HepG2 (cell line): ENCODE measurements around the gene CAD. TPM values are rescaled to one million over a fixed set of nuclear protein-coding genes. Genes with fewer than 3 reads are reported as not detected.

Experiments
- HMG20B ChIP-seq: conservative IDR thresholded peaks from 2 replicates; pipeline ENCODE4 v1.6.1; 2016; ENCODE audit warnings: missing genetic modification reagents, missing compliant biosample characterization
- ISL2 ChIP-seq: sonication (generic); formaldehyde crosslinking; IDR thresholded peaks from 2 replicates; pipeline ENCODE4 v1.5.0; 2020; ENCODE audit warnings: missing genetic modification reagents
- SAP130 ChIP-seq: IDR thresholded peaks from 2 replicates; pipeline ENCODE4 v1.6.1; 2016; ENCODE audit warnings: low read depth
- TOPORS ChIP-seq: sonication (generic); formaldehyde crosslinking; IDR thresholded peaks from 2 replicates; pipeline ENCODE4 v1.8.0; 2023; ENCODE audit warnings: mild to moderate bottlenecking, missing genetic modification reagents
- XBP1 ChIP-seq: sonication (generic); formaldehyde crosslinking; IDR thresholded peaks from 2 replicates; pipeline ENCODE4 v1.5.0; 2020; ENCODE audit warnings: missing genetic modification reagents
- ZKSCAN5 ChIP-seq: sonication (generic); formaldehyde crosslinking; IDR thresholded peaks from 2 replicates; pipeline ENCODE4 v1.5.1; 2020; ENCODE audit warnings: mild to moderate bottlenecking, missing genetic modification reagents
- ZNF138 ChIP-seq: sonication (generic); formaldehyde crosslinking; IDR thresholded peaks from 2 replicates; pipeline ENCODE4 v1.5.0; 2020; ENCODE audit warnings: mild to moderate bottlenecking, low read depth, missing genetic modification reagents
- ZNF264 ChIP-seq: sonication (generic); formaldehyde crosslinking; IDR thresholded peaks from 2 replicates; pipeline ENCODE4 v1.4.0; 2020; ENCODE audit warnings: missing genetic modification reagents
- polyA plus RNA-seq, 8 experiments: library from polyadenylated mRNA; depleted of rRNA in 3 of 8; stranded (reverse) in 7 of 8; unstranded in 1 of 8; fragments of >200 nt; fragmentation: Illumina TruSeq in 4 of 8; extraction: Trizol in 4 of 8; gene quantifications; 2 replicates each; pipeline versions ENCODE4 v1.2.1 to v1.2.3, GENCODE V29; 2011 to 2016; ENCODE audit warnings: low read depth in 4 of 8, missing spikeins in 1 of 8, mixed read lengths in 1 of 8; ENCODE audit not compliant: insufficient read depth in 1 of 8
- total RNA-seq, 5 experiments: library from RNA; depleted of rRNA; stranded (reverse); fragments of >200 nt; fragmentation: Illumina TruSeq; extraction: Trizol; gene quantifications; 2 replicates each; pipeline ENCODE4 v1.2.3, GENCODE V29; 2016; ENCODE audit warnings: low read depth in 1 of 5
- TF ChIP-seq, protein P1 (sequence below): sonication (generic); formaldehyde crosslinking; IDR thresholded peaks from 2 replicates; pipeline ENCODE4 v1.4.0; 2020; ENCODE audit warnings: missing genetic modification reagents; ENCODE audit errors: not compliant biosample characterization
- TF ChIP-seq, protein P2 (sequence below): sonication (generic); formaldehyde crosslinking; IDR thresholded peaks from 2 replicates; pipeline ENCODE4 v1.5.0; 2020; ENCODE audit warnings: mild to moderate bottlenecking, missing genetic modification reagents, borderline replicate concordance
- TF ChIP-seq, protein P3 (sequence below): sonication (generic); formaldehyde crosslinking; IDR thresholded peaks from 2 replicates; pipeline ENCODE4 v1.5.1; 2020; ENCODE audit warnings: missing genetic modification reagents, mild to moderate bottlenecking, borderline replicate concordance
- TF ChIP-seq, protein P4 (sequence below): sonication (generic); formaldehyde crosslinking; IDR thresholded peaks from 2 replicates; pipeline ENCODE4 v1.4.0; 2020; ENCODE audit warnings: missing genetic modification reagents, borderline replicate concordance
- TF ChIP-seq, protein P5 (sequence below): sonication (generic); formaldehyde crosslinking; IDR thresholded peaks from 2 replicates; pipeline ENCODE4 v1.8.1; 2023; ENCODE audit warnings: mild to moderate bottlenecking, missing genetic modification reagents
- TF ChIP-seq, protein P6 (sequence below): sonication (generic); formaldehyde crosslinking; conservative IDR thresholded peaks from 2 replicates; pipeline ENCODE4 v1.4.0; 2020; ENCODE audit warnings: missing genetic modification reagents

The CAD gene
- total and polyA plus RNA-seq, 2 of the 13 experiments (the other 11 are each of a cell fraction or from before 2014, with no cell fraction given), result 21.7 to 37.0 TPM

DNA sequence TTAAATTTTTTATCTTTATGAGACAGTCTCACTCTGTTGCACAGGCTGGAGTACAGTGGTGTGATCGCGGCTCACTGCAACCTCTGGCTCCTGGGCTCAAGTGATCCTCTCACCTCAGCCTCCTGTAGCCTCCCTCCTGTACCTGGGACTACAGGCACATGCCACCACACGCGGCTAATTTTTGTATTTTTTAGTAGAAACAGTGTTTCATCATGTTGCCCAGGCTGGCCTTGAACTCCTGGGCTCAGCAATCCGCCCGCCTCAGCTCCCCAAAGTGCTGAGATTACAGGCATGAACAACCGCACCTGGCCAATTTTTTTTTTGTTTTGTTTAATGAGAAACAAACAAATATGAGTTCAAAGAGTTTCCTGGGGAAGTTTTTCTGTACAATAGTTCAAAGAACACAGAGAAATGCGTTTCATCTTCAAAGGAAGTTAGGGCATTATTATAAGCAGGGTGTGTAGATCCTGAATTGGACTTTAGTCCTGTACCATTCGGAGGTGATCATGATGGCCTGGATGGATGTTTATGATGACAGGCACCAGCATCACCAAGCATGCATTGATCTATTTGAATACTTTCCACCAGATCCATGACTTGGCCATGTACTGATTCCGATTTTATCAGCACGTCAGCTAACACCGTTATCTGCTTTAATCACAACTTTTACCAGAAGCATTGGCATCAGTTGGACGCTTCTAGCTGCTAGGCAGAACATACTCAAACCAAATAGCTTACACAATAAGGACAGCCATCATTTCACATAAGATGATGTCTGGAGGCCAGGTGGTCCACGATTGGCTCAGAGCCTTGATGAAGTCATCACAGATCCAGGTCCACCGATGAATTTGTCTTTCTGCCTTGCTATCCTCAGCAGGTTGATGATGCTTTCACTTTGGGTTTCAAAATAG is 39.5 kb upstream of the CAD start (continued):
- TF ChIP-seq, protein P1, sequence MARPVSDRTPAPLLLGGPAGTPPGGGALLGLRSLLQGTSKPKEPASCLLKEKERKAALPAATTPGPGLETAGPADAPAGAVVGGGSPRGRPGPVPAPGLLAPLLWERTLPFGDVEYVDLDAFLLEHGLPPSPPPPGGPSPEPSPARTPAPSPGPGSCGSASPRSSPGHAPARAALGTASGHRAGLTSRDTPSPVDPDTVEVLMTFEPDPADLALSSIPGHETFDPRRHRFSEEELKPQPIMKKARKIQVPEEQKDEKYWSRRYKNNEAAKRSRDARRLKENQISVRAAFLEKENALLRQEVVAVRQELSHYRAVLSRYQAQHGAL (CRISPR knock-in tag), result peak; percentile 60
- TF ChIP-seq ZNF264 (peak; percentile 91), SAP130 (CRISPR knock-in tag) (peak; percentile 83), XBP1 (CRISPR knock-in tag) (peak; percentile 84; the same call in 1 of the 2 replicates), ISL2 (CRISPR knock-in tag) (peak; percentile 98), HMG20B (peak; percentile 85; the same call in 1 of the 2 replicates), ZNF138 (CRISPR knock-in tag) (peak; percentile 68; the same call in 1 of the 2 replicates), TOPORS (CRISPR knock-in tag) (no peak), ZKSCAN5 (CRISPR knock-in tag) (peak; percentile 87)
- TF ChIP-seq, protein P2, sequence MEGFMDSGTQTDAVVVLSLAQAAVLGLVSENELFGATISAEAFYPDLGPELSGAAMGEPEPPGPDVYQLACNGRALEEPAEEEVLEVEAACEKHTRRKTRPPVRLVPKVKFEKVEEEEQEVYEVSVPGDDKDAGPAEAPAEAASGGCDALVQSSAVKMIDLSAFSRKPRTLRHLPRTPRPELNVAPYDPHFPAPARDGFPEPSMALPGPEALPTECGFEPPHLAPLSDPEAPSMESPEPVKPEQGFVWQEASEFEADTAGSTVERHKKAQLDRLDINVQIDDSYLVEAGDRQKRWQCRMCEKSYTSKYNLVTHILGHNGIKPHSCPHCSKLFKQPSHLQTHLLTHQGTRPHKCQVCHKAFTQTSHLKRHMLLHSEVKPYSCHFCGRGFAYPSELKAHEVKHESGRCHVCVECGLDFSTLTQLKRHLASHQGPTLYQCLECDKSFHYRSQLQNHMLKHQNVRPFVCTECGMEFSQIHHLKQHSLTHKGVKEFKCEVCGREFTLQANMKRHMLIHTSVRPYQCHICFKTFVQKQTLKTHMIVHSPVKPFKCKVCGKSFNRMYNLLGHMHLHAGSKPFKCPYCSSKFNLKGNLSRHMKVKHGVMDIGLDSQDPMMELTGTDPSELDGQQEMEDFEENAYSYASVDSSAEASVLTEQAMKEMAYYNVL (CRISPR knock-in tag), result peak; percentile 90; the same call in 1 of the 2 replicates
- TF ChIP-seq, protein P3, sequence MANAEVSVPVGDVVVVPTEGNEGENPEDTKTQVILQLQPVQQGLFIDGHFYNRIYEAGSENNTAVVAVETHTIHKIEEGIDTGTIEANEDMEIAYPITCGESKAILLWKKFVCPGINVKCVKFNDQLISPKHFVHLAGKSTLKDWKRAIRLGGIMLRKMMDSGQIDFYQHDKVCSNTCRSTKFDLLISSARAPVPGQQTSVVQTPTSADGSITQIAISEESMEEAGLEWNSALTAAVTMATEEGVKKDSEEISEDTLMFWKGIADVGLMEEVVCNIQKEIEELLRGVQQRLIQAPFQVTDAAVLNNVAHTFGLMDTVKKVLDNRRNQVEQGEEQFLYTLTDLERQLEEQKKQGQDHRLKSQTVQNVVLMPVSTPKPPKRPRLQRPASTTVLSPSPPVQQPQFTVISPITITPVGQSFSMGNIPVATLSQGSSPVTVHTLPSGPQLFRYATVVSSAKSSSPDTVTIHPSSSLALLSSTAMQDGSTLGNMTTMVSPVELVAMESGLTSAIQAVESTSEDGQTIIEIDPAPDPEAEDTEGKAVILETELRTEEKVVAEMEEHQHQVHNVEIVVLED (CRISPR knock-in tag), result peak; percentile 56; the same call in 1 of the 2 replicates
- TF ChIP-seq, protein P4, sequence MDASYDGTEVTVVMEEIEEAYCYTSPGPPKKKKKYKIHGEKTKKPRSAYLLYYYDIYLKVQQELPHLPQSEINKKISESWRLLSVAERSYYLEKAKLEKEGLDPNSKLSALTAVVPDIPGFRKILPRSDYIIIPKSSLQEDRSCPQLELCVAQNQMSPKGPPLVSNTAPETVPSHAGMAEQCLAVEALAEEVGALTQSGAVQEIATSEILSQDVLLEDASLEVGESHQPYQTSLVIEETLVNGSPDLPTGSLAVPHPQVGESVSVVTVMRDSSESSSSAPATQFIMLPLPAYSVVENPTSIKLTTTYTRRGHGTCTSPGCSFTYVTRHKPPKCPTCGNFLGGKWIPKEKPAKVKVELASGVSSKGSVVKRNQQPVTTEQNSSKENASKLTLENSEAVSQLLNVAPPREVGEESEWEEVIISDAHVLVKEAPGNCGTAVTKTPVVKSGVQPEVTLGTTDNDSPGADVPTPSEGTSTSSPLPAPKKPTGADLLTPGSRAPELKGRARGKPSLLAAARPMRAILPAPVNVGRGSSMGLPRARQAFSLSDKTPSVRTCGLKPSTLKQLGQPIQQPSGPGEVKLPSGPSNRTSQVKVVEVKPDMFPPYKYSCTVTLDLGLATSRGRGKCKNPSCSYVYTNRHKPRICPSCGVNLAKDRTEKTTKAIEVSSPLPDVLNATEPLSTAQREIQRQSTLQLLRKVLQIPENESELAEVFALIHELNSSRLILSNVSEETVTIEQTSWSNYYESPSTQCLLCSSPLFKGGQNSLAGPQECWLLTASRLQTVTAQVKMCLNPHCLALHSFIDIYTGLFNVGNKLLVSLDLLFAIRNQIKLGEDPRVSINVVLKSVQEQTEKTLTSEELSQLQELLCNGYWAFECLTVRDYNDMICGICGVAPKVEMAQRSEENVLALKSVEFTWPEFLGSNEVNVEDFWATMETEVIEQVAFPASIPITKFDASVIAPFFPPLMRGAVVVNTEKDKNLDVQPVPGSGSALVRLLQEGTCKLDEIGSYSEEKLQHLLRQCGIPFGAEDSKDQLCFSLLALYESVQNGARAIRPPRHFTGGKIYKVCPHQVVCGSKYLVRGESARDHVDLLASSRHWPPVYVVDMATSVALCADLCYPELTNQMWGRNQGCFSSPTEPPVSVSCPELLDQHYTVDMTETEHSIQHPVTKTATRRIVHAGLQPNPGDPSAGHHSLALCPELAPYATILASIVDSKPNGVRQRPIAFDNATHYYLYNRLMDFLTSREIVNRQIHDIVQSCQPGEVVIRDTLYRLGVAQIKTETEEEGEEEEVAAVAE (CRISPR knock-in tag), result peak; percentile 19; the same call in 1 of the 2 replicates
- TF ChIP-seq, protein P5, sequence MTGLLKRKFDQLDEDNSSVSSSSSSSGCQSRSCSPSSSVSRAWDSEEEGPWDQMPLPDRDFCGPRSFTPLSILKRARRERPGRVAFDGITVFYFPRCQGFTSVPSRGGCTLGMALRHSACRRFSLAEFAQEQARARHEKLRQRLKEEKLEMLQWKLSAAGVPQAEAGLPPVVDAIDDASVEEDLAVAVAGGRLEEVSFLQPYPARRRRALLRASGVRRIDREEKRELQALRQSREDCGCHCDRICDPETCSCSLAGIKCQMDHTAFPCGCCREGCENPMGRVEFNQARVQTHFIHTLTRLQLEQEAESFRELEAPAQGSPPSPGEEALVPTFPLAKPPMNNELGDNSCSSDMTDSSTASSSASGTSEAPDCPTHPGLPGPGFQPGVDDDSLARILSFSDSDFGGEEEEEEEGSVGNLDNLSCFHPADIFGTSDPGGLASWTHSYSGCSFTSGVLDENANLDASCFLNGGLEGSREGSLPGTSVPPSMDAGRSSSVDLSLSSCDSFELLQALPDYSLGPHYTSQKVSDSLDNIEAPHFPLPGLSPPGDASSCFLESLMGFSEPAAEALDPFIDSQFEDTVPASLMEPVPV, result peak; percentile 80; the same call in 1 of the 2 replicates
- TF ChIP-seq, protein P6, sequence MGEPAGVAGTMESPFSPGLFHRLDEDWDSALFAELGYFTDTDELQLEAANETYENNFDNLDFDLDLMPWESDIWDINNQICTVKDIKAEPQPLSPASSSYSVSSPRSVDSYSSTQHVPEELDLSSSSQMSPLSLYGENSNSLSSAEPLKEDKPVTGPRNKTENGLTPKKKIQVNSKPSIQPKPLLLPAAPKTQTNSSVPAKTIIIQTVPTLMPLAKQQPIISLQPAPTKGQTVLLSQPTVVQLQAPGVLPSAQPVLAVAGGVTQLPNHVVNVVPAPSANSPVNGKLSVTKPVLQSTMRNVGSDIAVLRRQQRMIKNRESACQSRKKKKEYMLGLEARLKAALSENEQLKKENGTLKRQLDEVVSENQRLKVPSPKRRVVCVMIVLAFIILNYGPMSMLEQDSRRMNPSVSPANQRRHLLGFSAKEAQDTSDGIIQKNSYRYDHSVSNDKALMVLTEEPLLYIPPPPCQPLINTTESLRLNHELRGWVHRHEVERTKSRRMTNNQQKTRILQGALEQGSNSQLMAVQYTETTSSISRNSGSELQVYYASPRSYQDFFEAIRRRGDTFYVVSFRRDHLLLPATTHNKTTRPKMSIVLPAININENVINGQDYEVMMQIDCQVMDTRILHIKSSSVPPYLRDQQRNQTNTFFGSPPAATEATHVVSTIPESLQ (CRISPR knock-in tag), result 0 out of 2 replicates have a peak, but pooled peaks have one; percentile 36
